Right cardiac atrium (tissue), 5 donors: ENCODE data around the gene MEIOSIN. TPM values are rescaled to one million over a fixed set of nuclear protein-coding genes. Genes with fewer than 3 reads are reported as not detected.
"Not testable (repeated sequence)": the region's sequence is repeated elsewhere in the genome, so short reads cannot be mapped to it uniquely, and the experiment has no call there.

Experiments
- ATAC-seq, 2 donors: fragments of 200-7000 bp; cut with Tn5 transposase; one replicate each; pipeline versions ENCODE4 v1.8.0 to v1.9.1; 2020; ENCODE audit warnings: moderate library complexity in 2 of 2, mild to moderate bottlenecking in 1 of 2
- DNase-seq, 3 donors: peaks; one replicate each; pipeline ENCODE4 v3.0.0-alpha.2; 2020
- H3K27ac ChIP-seq: one replicate; pipeline ENCODE4 v1.5.1; 2013; ENCODE audit warnings: mild to moderate bottlenecking, low read length, control low read depth, moderate library complexity
- H3K27me3 ChIP-seq: one replicate; pipeline ENCODE4 v1.6.1; 2013; ENCODE audit not compliant: control insufficient read depth, insufficient read depth
- H3K4me1 ChIP-seq: one replicate; pipeline ENCODE4 v1.6.1; 2013; ENCODE audit warnings: low read length; ENCODE audit not compliant: control insufficient read depth, insufficient read depth
- H3K4me3 ChIP-seq: one replicate; pipeline ENCODE4 v1.5.1; 2013; ENCODE audit warnings: low read length, control low read depth
- H3K9me3 ChIP-seq: one replicate; pipeline ENCODE4 v1.6.1; 2013; ENCODE audit warnings: low read length; ENCODE audit not compliant: control insufficient read depth
- WGBS: extraction: QIAGEN DNeasy Blood & Tissue Kit; methylation state at CpG from one replicate; pipeline ENCODE4 v1.1.7; 2013; 5-methylcytosine and 5-hydroxymethylcytosine counted together
- intact Hi-C, 4 donors: fragments of 100-400 bp; cut with DNase I; formaldehyde crosslinking; loops; one replicate each; pipeline versions ENCODE4 v1.11.0 to v1.14.0; 2022 to 2023
- polyA plus RNA-seq: library from polyadenylated mRNA; stranded (reverse); fragments of 200-250 nt; gene quantifications from one replicate; pipeline ENCODE4 v1.2.3, GENCODE V29; 2013
- total RNA-seq, 4 donors: library from RNA; stranded (reverse); fragmentation: NEBNext Ultra II Directional; extraction: Animal tissue kit (Norgen Biotek cat#: 25700); gene quantifications; one replicate each; pipeline ENCODE4 v1.2.1, GENCODE V29; 2021
- donor health status: healthy with polysubstance abuse.
- donor health status: DM: no; HTN: yes; CAD: no.
- donor health status: DM: no; HTN: no; CAD: no.
- donor health status: DM: no; HTN: yes; CAD: no; lungs with severe emphysema.
- donor health status: DM: yes; HTN: yes; CAD: no.

The MEIOSIN gene
- total and polyA plus RNA-seq, 5 donors: 0.15 to 0.76 (median 0.34) TPM

- Histone ChIP-seq H3K27me3 (no peaks in the 10 kb centered on the region), H3K4me3 (no peak overlapping the region), H3K4me1 (no peaks in the 10 kb centered on the region), H3K9me3 (no peaks in the 10 kb centered on the region), H3K27ac (no peak overlapping the region)
- intact Hi-C loops: no loop called here
- no peak for DNase-seq
- 54% methylated on average over 6 of the region's 6 CpGs for WGBS
- ATAC-seq: no peak
Observed at GRCh38 chr19:45793876-45794275, 60.6 kb downstream of the MEIOSIN start.

- Histone ChIP-seq H3K4me3 (no peak overlapping the region), H3K27me3 (no peaks in the 10 kb centered on the region), H3K9me3 (no peaks in the 10 kb centered on the region), H3K27ac (no peak overlapping the region), H3K4me1 (no peaks in the 10 kb centered on the region)
- intact Hi-C loops: no loop called here
- DNase-seq (no peak), ATAC-seq (no peak)
- WGBS: 85% methylated on average over 2 of the region's 2 CpGs
Observed at GRCh38 chr19:45794627-45795026, 61.4 kb downstream of the MEIOSIN start.

GRCh38 chr19:45798995-45799517 lies 65.8 kb downstream of the MEIOSIN start:
- Histone ChIP-seq H3K4me1 (no peaks in the 10 kb centered on the region), H3K4me3 (no peak overlapping the region), H3K9me3 (no peaks in the 10 kb centered on the region), H3K27me3 (no peaks in the 10 kb centered on the region), H3K27ac (no peak overlapping the region)
- ATAC-seq (peak; percentile 69 to 75), DNase-seq (peak in 2 of 3 donors; percentile 75 to 82)
- intact Hi-C loops: no loop called here
- 6% methylated on average over 10 of the region's 10 CpGs for WGBS

GRCh38 chr19:45799541-45799940 lies 66.3 kb downstream of the MEIOSIN start:
- whole genome bisulfite sequencing: 84% methylated on average over 5 of the region's 5 CpGs
- H3K4me1 ChIP-seq, ATAC-seq, intact Hi-C loops, H3K4me3 ChIP-seq, DNase-seq, H3K9me3 ChIP-seq, H3K27me3 ChIP-seq, H3K27ac ChIP-seq: not testable (repeated sequence)

- no peaks in the 10 kb centered on the region for H3K27me3 ChIP-seq
- DNase-seq (peak in 1 of 3 donors; percentile 66), ATAC-seq (no peak)
- H3K4me3 ChIP-seq: no peak overlapping the region
- intact Hi-C loops: no loop called here
- H3K4me1 ChIP-seq: no peaks in the 10 kb centered on the region
- no peak overlapping the region for H3K27ac ChIP-seq
- H3K9me3 ChIP-seq: no peaks in the 10 kb centered on the region
- WGBS: 81% methylated on average over 8 of the region's 8 CpGs
Observed at GRCh38 chr19:45800070-45800553, 66.9 kb downstream of the MEIOSIN start.

DNA sequence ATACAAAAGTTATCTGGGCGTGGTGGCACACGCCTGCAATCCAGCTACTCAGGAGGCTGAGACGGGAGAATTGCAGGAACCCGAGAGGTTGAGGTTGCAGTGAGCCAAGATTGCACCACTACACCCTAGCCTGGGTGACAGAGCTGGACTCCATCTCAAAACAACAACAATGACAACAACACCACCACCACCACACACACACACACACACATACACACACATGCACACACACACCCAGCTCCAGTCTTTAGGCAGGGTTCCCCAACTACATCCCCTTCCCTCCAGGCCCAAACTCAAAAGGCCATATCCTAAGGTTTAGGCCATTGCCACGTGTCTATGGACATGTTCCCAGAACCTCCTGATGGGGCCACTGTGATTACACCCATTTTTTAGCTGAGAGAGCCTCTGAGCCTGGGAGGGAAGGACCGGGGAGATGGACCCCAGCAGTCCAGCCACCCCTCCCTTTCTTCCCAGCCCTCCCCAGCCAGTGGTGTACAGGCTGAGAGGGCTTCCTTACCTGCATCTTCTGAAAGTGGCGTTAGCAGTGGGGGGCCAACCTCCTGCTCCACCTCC lies 68.5 kb downstream of the MEIOSIN start:
- 79% methylated on average over 7 of the region's 7 CpGs for WGBS
- no peak overlapping the region for H3K27ac ChIP-seq
- intact Hi-C loops: no loop called here
- DNase-seq (no peak), ATAC-seq (no peak)
- H3K4me1 ChIP-seq: no peaks in the 10 kb centered on the region
- no peaks in the 10 kb centered on the region for H3K27me3 ChIP-seq
- H3K4me3 ChIP-seq: no peak overlapping the region
- H3K9me3 ChIP-seq: no peaks in the 10 kb centered on the region

DNA sequence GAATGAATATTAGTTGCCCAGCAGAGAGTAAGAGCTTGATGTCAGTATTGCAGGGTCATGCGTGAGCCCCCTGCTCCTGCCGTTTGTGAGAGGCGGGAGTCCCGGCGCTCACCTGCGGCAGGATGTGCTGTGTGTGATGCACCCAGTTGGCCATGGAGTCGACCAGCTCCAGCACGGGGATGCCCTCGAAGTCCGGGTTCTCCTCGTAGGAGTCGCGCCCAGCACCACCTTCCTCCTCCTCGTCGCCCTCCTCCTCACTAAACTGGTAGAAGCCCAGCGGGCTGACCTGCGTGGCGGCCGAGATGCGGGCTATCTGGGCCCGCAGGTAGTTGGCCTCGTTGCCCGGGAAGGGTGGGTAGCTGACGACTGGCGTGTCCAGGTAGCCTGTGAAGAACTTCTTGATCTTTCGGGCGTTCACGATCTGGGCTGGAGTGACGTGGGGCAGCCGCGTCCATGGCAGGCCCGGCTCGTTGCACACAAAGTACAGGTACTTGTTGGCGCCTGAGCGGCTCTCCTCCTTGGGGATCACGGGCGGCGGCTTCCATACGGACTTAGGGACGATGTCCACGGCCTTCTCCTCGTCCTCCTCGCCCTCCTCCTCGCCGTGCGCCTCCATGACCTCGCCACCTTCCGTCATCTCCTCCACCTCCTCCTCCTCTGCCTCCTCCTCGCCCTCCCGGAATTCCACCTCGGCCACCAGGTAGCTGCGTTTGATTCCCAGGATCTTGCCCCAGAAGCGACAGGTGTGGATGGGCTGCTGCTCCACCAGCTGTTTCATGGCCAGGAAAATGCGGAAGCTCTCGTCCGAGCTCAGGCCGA lies 71.1 kb downstream of the MEIOSIN start:
- Histone ChIP-seq H3K9me3 (no peaks in the 10 kb centered on the region), H3K4me3 (no peak overlapping the region), H3K4me1 (no peaks in the 10 kb centered on the region), H3K27ac (no peak overlapping the region), H3K27me3 (no peaks in the 10 kb centered on the region)
- DNase-seq (no peak), ATAC-seq (no peak)
- intact Hi-C loops: no loop called here
- WGBS: 88% methylated on average over 57 of the region's 57 CpGs

DNA sequence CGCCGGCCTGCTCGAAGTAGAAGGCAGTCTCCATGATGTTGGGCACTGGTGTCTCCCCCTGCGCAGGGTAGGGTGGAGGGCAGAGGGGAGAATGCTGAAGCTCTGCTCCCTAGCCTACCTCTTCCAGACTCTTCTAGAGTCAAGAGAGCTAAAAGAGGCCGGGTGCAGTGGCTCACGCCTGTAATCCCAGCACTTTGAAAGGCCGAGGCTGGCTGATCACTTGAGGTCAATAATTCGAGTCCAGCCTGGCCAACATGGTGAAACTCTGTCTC lies 71.7 kb downstream of the MEIOSIN start:
- H3K9me3 ChIP-seq: no peaks in the 10 kb centered on the region
- H3K27me3 ChIP-seq: no peaks in the 10 kb centered on the region
- intact Hi-C loops: no loop called here
- no peak overlapping the region for H3K27ac ChIP-seq
- no peaks in the 10 kb centered on the region for H3K4me1 ChIP-seq
- 89% methylated on average over 8 of the region's 8 CpGs for WGBS
- no peak for ATAC-seq
- no peak overlapping the region for H3K4me3 ChIP-seq
- DNase-seq: no peak

- Histone ChIP-seq H3K4me1 (no peaks in the 10 kb centered on the region), H3K9me3 (no peaks in the 10 kb centered on the region), H3K27me3 (no peaks in the 10 kb centered on the region), H3K4me3 (no peak overlapping the region), H3K27ac (no peak overlapping the region)
- DNase-seq: no peak
- intact Hi-C loops: no loop called here
- no peak for ATAC-seq
Observed at GRCh38 chr19:45805719-45806118, 72.5 kb downstream of the MEIOSIN start.

DNA sequence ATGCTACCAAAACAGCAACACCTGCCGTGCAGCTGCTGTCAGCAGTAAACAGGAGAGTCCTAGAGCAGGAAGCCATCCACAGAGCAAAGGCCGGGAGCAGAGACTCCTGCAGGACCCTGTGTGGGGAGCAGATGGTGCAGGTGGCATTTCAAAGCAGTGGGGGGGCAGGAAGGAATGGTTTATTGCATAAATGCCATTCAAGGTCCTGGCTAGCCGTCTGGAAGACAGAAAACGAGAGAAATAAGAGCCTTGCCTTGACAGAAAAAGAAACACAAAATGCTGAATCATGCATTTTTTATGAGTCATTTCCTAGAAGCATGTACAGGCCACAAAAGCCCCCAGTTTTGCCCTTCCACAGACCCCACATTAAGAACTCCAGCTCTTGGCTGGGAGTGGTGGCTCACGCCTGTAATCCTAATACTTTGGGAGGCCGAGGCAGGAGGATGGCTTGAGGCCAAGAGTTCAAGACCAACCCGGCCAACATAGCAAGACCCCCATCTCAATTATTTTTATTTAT lies 76.5 kb downstream of the MEIOSIN start:
- intact Hi-C loops: no loop called here
- no peak overlapping the region for H3K27ac ChIP-seq
- DNase-seq (no peak), ATAC-seq (no peak)
- no peak overlapping the region for H3K4me3 ChIP-seq
- no peaks in the 10 kb centered on the region for H3K9me3 ChIP-seq
- WGBS: 51% methylated on average over 7 of the region's 7 CpGs
- H3K27me3 ChIP-seq: no peaks in the 10 kb centered on the region
- H3K4me1 ChIP-seq: no peaks in the 10 kb centered on the region

- DNase-seq: peak in 1 of 3 donors; percentile 20
Observed at GRCh38 chr19:45812297-45812696, 79.1 kb downstream of the MEIOSIN start.

More at GRCh38 chr19:45812297-45812696, 79.1 kb downstream of the MEIOSIN start:
- Histone ChIP-seq H3K27ac (no peak overlapping the region), H3K4me3 (no peak overlapping the region), H3K4me1 (no peaks in the 10 kb centered on the region), H3K27me3 (no peaks in the 10 kb centered on the region), H3K9me3 (no peaks in the 10 kb centered on the region)
- 92% methylated on average over 6 of the region's 6 CpGs for WGBS
- intact Hi-C loops: no loop called here
- ATAC-seq: no peak
